ENCODE results near the gene PTPN5.

The PTPN5 gene

GRCh38 chr11:18754308-18754707 is 37.3 kb downstream of the PTPN5 start:
- H3K4me3 ChIP-seq (replicated peaks; ENCODE audit: low read depth, low read length): no peak overlapping the region
- no peak for TF ChIP-seq CTCF (IDR thresholded peaks at IDR 0.05; ENCODE audit: low read length, missing control alignments)
- peak; percentile 13 for DNase-seq (ENCODE audit: low read depth)

- H3K4me3 ChIP-seq (replicated peaks; ENCODE audit: low read depth, low read length): no peak overlapping the region
- no peak for TF ChIP-seq CTCF (IDR thresholded peaks at IDR 0.05; ENCODE audit: low read length, missing control alignments)
- DNase-seq (ENCODE audit: low read depth): no peak
These were observed 39.1 kb downstream of the PTPN5 start for GRCh38 chr11:18752502-18752901.

GRCh38 chr11:18750944-18751343 is 40.7 kb downstream of the PTPN5 start:
- no peak for TF ChIP-seq CTCF (IDR thresholded peaks at IDR 0.05; ENCODE audit: low read length, missing control alignments)
- no peak overlapping the region for H3K4me3 ChIP-seq (replicated peaks; ENCODE audit: low read depth, low read length)
- no peak for DNase-seq (ENCODE audit: low read depth)

GRCh38 chr11:18749681-18750319 is 41.8 kb downstream of the PTPN5 start:
- no peak for TF ChIP-seq CTCF (IDR thresholded peaks at IDR 0.05; ENCODE audit: low read length, missing control alignments)
- peak; percentile 71 for DNase-seq (ENCODE audit: low read depth)
- H3K4me3 ChIP-seq (replicated peaks; ENCODE audit: low read depth, low read length): no peak overlapping the region

- peak; percentile 42 for DNase-seq (ENCODE audit: low read depth)
- no peak for TF ChIP-seq CTCF (IDR thresholded peaks at IDR 0.05; ENCODE audit: low read length, missing control alignments)
- H3K4me3 ChIP-seq (replicated peaks; ENCODE audit: low read depth, low read length): no peak overlapping the region
These were observed 42.7 kb downstream of the PTPN5 start for GRCh38 chr11:18748766-18749365.

GRCh38 chr11:18745251-18745650 is 46.3 kb downstream of the PTPN5 start:
- no peak for TF ChIP-seq CTCF (IDR thresholded peaks at IDR 0.05; ENCODE audit: low read length, missing control alignments)
- no peak for DNase-seq (ENCODE audit: low read depth)
- no peak overlapping the region for H3K4me3 ChIP-seq (replicated peaks; ENCODE audit: low read depth, low read length)

Measured in fibroblast of pulmonary artery (primary cell).